Mesendoderm (in vitro differentiated cells): Measurements from ENCODE around the gene TMEM256.

Experiments
- DNase-seq: peaks from one replicate; pipeline ENCODE4 v3.0.0; 2013
- H2AK5ac ChIP-seq: 2 replicates; pipeline ENCODE4 v1.6.1; 2013; ENCODE audit warnings: low read length, inconsistent platforms
- H2BK120ac ChIP-seq: 2 replicates; pipeline ENCODE4 v1.6.1; 2013; ENCODE audit warnings: low read depth, mild to moderate bottlenecking, low read length, moderate library complexity, mixed read lengths
- H2BK15ac ChIP-seq: replicated peaks from 2 replicates; pipeline ENCODE4 v1.6.1; 2013; ENCODE audit warnings: low read depth, mild to moderate bottlenecking, moderate library complexity
- H2BK5ac ChIP-seq: 2 replicates; pipeline ENCODE4 v1.6.1; 2013; ENCODE audit warnings: low read length, inconsistent platforms
- H3K18ac ChIP-seq: 2 replicates; pipeline ENCODE4 v1.6.1; 2013; ENCODE audit warnings: mild to moderate bottlenecking, low read length, mixed read lengths
- H3K23ac ChIP-seq: one replicate; pipeline ENCODE4 v1.6.1; 2013; ENCODE audit warnings: low read length
- H3K27ac ChIP-seq: 2 replicates; pipeline ENCODE4 v1.5.1; 2013; ENCODE audit warnings: low read depth, mild to moderate bottlenecking, inconsistent platforms, low read length, moderate library complexity
- H3K27me3 ChIP-seq: 2 replicates; pipeline ENCODE4 v1.6.1; 2013; ENCODE audit warnings: low read length, control low read depth, mild to moderate bottlenecking, inconsistent platforms; ENCODE audit not compliant: insufficient read depth, poor library complexity
- H3K36me3 ChIP-seq: 2 replicates; pipeline ENCODE4 v1.6.1; 2013; ENCODE audit warnings: low read length, inconsistent platforms; ENCODE audit not compliant: control insufficient read depth, insufficient read depth
- H3K4ac ChIP-seq: one replicate; pipeline ENCODE4 v1.6.1; 2013; ENCODE audit warnings: low read depth, mild to moderate bottlenecking, low read length, moderate library complexity
- H3K4me1 ChIP-seq: 2 replicates; pipeline ENCODE4 v1.6.1; 2013; ENCODE audit warnings: low read depth, low read length, inconsistent platforms; ENCODE audit not compliant: control insufficient read depth
- H3K4me2 ChIP-seq: 2 replicates; pipeline ENCODE4 v1.6.1; 2013; ENCODE audit warnings: low read length
- H3K4me3 ChIP-seq: 2 replicates; pipeline ENCODE4 v1.5.1; 2013; ENCODE audit warnings: mild to moderate bottlenecking, low read length
- H3K56ac ChIP-seq: one replicate; pipeline ENCODE4 v1.6.1; 2013; ENCODE audit warnings: low read length
- H3K79me1 ChIP-seq: 2 replicates; pipeline ENCODE4 v1.6.1; 2013; ENCODE audit warnings: low read length, inconsistent platforms
- H3K79me2 ChIP-seq: 2 replicates; pipeline ENCODE4 v1.6.1; 2013; ENCODE audit warnings: mild to moderate bottlenecking, low read length; ENCODE audit not compliant: control insufficient read depth, insufficient read depth
- H3K9ac ChIP-seq: 2 replicates; pipeline ENCODE4 v1.6.1; 2013; ENCODE audit warnings: low read length, inconsistent platforms
- H4K5ac ChIP-seq: one replicate; pipeline ENCODE4 v1.6.1; 2013; ENCODE audit warnings: low read length
- H4K8ac ChIP-seq: one replicate; pipeline ENCODE4 v1.6.1; 2013; ENCODE audit warnings: low read depth, mild to moderate bottlenecking, control low read depth, low read length, moderate library complexity
- WGBS: extraction: QIAGEN DNeasy Blood & Tissue Kit; methylation state at CpG from one replicate; pipeline ENCODE4 v1.1.7; 2013; ENCODE audit warnings: low lambda C conversion rate, missing lambda C conversion rate; ENCODE audit not compliant: insufficient coverage; ENCODE audit errors: extremely low coverage; 5-methylcytosine and 5-hydroxymethylcytosine counted together

The TMEM256 gene

DNA sequence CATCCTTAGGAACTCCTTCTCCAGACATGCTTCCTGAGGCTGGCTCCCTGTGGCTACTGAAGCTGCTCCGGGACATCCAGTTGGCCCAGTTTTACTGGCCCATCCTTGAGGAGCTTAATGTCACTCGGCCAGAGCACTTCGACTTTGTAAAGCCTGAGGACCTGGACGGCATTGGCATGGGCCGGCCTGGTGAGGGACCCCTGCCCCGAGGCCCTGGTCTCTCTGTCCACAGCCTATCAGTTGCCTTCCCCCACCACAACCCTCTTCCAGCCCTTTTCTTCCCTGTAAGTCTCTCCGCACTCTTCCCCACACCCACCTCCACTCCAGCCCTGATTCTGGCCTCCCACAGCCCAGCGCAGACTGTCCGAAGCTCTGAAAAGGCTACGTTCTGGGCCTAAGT lies 21.0 kb downstream of the TMEM256 start:
- no peaks in the 10 kb centered on the region for H3K27me3 ChIP-seq
- no peak overlapping the region for H2BK15ac ChIP-seq
- no peaks in the 10 kb centered on the region for H3K79me2 ChIP-seq
- no peak overlapping the region for H3K4me2 ChIP-seq
- no peak overlapping the region for H3K9ac ChIP-seq
- no peak overlapping the region for H3K4ac ChIP-seq
- H2AK5ac ChIP-seq, result no peak overlapping the region
- H3K23ac ChIP-seq, result no peak overlapping the region
- no peak overlapping the region for H2BK120ac ChIP-seq
- no peak overlapping the region for H4K5ac ChIP-seq
- no peak overlapping the region for H3K27ac ChIP-seq
- H3K4me3 ChIP-seq, result no peak overlapping the region
- no CpG with 5 or more reads among the region's 10 CpGs for WGBS
- peaks cover 2% of the 10 kb centered on the region for H3K4me1 ChIP-seq
- H3K79me1 ChIP-seq, result no peaks in the 10 kb centered on the region
- no peak overlapping the region for H3K18ac ChIP-seq
- no peaks in the 10 kb centered on the region for H3K36me3 ChIP-seq
- no peak for DNase-seq
- no peak overlapping the region for H4K8ac ChIP-seq
- no peak overlapping the region for H2BK5ac ChIP-seq
- H3K56ac ChIP-seq, result no peak overlapping the region

DNA sequence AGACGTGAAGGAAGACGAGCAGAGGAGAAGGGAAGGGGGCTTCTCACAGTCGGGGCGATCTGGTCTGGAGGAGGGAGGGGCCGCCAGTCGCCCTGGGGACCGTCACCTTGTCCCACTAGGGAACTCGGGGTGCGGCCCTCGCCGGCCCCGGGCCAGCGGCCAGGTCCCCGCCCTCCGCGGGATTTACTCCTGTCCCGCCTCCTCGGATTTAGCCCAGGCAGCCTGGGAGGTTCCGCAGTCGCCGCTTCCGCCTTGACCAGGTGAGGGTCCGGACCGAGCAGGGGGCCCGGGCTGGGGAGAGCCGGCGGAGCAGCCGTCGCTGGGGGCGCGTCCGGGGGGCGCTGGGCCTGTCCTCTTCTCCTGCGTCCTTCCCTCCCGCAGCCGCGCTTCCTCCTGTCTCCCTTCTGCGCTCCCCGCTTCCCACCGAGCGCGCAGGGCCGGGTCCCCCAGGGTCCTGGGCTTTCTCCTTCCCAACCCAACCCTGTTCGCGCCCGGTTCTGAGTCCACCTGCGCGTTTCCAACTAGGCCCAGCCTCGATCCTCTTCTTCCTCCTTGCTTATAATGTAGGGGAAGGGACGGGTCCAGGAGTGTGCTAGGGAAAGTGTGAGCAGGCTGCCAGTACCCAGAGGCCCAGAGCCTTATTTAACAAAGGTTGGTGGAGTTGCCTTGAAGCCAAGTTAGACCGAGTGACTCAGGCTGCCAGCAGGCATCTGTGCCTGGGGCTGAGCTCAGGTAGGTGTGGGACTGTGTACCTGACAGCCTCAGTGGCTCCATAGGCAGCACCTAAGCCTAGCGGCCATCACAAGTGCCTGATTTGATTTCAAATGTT lies 22.8 kb downstream of the TMEM256 start, which contains the start of gene TNK1:
Gene TNK1, plus strand, starts transcription at position 235 of the 829 bp plus-strand sequence. CDS start 1,838 bp downstream, outside the sequence.
- Histone ChIP-seq H2BK15ac (no peak within 1 kb of the TSS), H3K18ac (peak within 1 kb of the TSS; percentile 15), H3K4me2 (peak within 1 kb of the TSS; percentile 65), H3K9ac (peak within 1 kb of the TSS; percentile 74), H4K5ac (no peak within 1 kb of the TSS), H3K79me2 (no peaks in the 10 kb centered on the region), H2BK120ac (no peak within 1 kb of the TSS), H2AK5ac (peak within 1 kb of the TSS; percentile 72), H3K4ac (peak within 1 kb of the TSS; percentile 26), H3K23ac (peak within 1 kb of the TSS; percentile 66), H3K4me1 (peaks cover 2% of the 10 kb centered on the region), H2BK5ac (no peak within 1 kb of the TSS), H3K56ac (peak within 1 kb of the TSS; percentile 83), H3K79me1 (no peaks in the 10 kb centered on the region), H4K8ac (no peak within 1 kb of the TSS), H3K36me3 (no peaks in the 10 kb centered on the region), H3K27ac (no peak within 1 kb of the TSS), H3K27me3 (no peaks in the 10 kb centered on the region), H3K4me3 (peak within 1 kb of the TSS; percentile 37)
- no CpG with 5 or more reads among the region's 52 CpGs for WGBS
- DNase-seq, result peak; percentile 47

GRCh38 chr17:7380321-7380720 lies 23.6 kb downstream of the TMEM256 start:
- Histone ChIP-seq H3K36me3 (no peaks in the 10 kb centered on the region), H2BK15ac (no peak overlapping the region), H3K79me2 (no peaks in the 10 kb centered on the region), H2BK120ac (no peak overlapping the region), H3K27ac (no peak overlapping the region), H4K5ac (no peak overlapping the region), H3K9ac (peak overlapping the region; percentile 74), H3K18ac (no peak overlapping the region), H3K79me1 (no peaks in the 10 kb centered on the region), H3K4ac (no peak overlapping the region), H3K23ac (no peak overlapping the region), H3K56ac (peak overlapping the region; percentile 83), H3K4me2 (peak overlapping the region; percentile 39), H4K8ac (no peak overlapping the region), H2AK5ac (no peak overlapping the region), H3K27me3 (no peaks in the 10 kb centered on the region), H3K4me1 (peaks cover 2% of the 10 kb centered on the region), H3K4me3 (no peak overlapping the region), H2BK5ac (no peak overlapping the region)
- no CpG with 5 or more reads among the region's 7 CpGs for WGBS
- peak; percentile 46 for DNase-seq

GRCh38 chr17:7379134-7379533 lies 24.8 kb downstream of the TMEM256 start:
- no peak overlapping the region for H3K4me3 ChIP-seq
- no peak overlapping the region for H3K4ac ChIP-seq
- no peaks in the 10 kb centered on the region for H3K79me2 ChIP-seq
- DNase-seq, result no peak
- H3K36me3 ChIP-seq, result no peaks in the 10 kb centered on the region
- no peaks in the 10 kb centered on the region for H3K79me1 ChIP-seq
- no peak overlapping the region for H2AK5ac ChIP-seq
- H3K56ac ChIP-seq, result no peak overlapping the region
- H2BK120ac ChIP-seq, result no peak overlapping the region
- H4K5ac ChIP-seq, result no peak overlapping the region
- H3K9ac ChIP-seq, result no peak overlapping the region
- peaks cover 2% of the 10 kb centered on the region for H3K4me1 ChIP-seq
- H3K4me2 ChIP-seq, result no peak overlapping the region
- no peak overlapping the region for H3K23ac ChIP-seq
- no peak overlapping the region for H2BK5ac ChIP-seq
- no peaks in the 10 kb centered on the region for H3K27me3 ChIP-seq
- no peak overlapping the region for H3K18ac ChIP-seq
- no CpG with 5 or more reads among the region's 3 CpGs for WGBS
- H4K8ac ChIP-seq, result no peak overlapping the region
- no peak overlapping the region for H2BK15ac ChIP-seq
- no peak overlapping the region for H3K27ac ChIP-seq

- Histone ChIP-seq H2BK15ac (no peak overlapping the region), H4K8ac (no peak overlapping the region), H3K79me2 (no peaks in the 10 kb centered on the region), H3K27ac (no peak overlapping the region), H3K4me3 (no peak overlapping the region), H4K5ac (no peak overlapping the region), H3K56ac (no peak overlapping the region), H3K4me1 (no peaks in the 10 kb centered on the region), H3K23ac (no peak overlapping the region), H2BK5ac (no peak overlapping the region), H3K79me1 (no peaks in the 10 kb centered on the region), H3K36me3 (no peaks in the 10 kb centered on the region), H3K9ac (no peak overlapping the region), H3K27me3 (no peaks in the 10 kb centered on the region), H2BK120ac (no peak overlapping the region), H2AK5ac (no peak overlapping the region), H3K18ac (no peak overlapping the region), H3K4me2 (no peak overlapping the region), H3K4ac (no peak overlapping the region)
- DNase-seq, result no peak
- no CpG with 5 or more reads among the region's 2 CpGs for WGBS
Observed at GRCh38 chr17:7374353-7374752, 29.5 kb downstream of the TMEM256 start.
